Kidney epithelial cell (primary cell): ENCODE data around the gene CHST3. TPM values are rescaled to one million over a fixed set of nuclear protein-coding genes. Genes with fewer than 3 reads are reported as not detected.

ENCODE experiments used
- DNase-seq: peaks from one replicate; pipeline ENCODE4 v3.0.0-alpha.2; 2010; ENCODE audit warnings: low read depth
- H3K27me3 ChIP-seq: 2 replicates; pipeline ENCODE4 v1.6.0; 2011; ENCODE audit warnings: low read length; ENCODE audit not compliant: control insufficient read depth, insufficient read depth
- H3K36me3 ChIP-seq: 2 replicates; pipeline ENCODE4 v1.5.1; 2011; ENCODE audit warnings: low read length; ENCODE audit not compliant: control insufficient read depth, insufficient read depth
- H3K4me3 ChIP-seq: 2 replicates; pipeline ENCODE4 v1.5.1; 2011; ENCODE audit warnings: low read depth, mild to moderate bottlenecking, control low read depth, low read length
- CTCF ChIP-seq: IDR thresholded peaks from 2 replicates; pipeline ENCODE4 v1.5.1; 2011; ENCODE audit warnings: mild to moderate bottlenecking, moderate library complexity, low read length, control low read depth, inconsistent platforms; ENCODE audit not compliant: insufficient read depth, poor library complexity, severe bottlenecking
- total RNA-seq: library from RNA; depleted of rRNA; stranded (reverse); fragments of >200 nt; gene quantifications from 2 replicates; pipeline ENCODE4 v1.2.3, GENCODE V29; 2015

Gene CHST3
- total RNA-seq, 1 donor from 2014 or later, result 48.6 TPM

DNA sequence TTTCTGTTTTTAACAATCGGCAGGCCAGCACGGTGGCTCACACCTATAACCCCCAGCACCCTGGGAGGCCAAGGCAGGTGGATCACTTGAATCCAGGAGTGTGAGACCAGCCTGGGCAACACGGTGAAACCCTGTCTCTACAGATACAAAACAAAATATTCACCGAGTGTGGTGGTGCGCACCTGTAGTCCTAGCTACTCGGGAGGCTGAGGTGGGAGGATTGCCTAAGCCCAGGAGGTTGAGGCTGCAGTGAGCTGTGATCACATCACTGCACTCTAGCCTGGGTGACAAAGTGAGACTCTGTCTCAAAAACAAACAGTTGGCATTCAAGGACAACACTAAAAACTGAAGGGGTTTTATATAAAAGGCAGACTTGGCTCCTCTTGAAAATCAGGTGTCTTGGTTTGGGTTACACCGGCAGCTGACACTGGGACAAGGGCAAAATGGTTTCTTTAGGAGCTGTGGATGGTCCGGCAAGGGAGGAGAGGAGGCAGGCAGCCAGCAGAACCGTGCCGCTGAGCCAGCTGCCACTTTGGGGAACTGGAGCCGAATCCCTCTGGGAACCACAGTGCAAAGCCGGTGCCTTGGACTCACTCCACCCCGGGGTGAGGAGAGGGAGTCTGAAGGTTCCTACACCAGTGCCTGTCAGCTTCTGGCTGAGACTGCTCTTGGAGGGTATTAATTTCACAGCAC is 52.6 kb downstream of the CHST3 start:
- DNase-seq, result no peak

DNA sequence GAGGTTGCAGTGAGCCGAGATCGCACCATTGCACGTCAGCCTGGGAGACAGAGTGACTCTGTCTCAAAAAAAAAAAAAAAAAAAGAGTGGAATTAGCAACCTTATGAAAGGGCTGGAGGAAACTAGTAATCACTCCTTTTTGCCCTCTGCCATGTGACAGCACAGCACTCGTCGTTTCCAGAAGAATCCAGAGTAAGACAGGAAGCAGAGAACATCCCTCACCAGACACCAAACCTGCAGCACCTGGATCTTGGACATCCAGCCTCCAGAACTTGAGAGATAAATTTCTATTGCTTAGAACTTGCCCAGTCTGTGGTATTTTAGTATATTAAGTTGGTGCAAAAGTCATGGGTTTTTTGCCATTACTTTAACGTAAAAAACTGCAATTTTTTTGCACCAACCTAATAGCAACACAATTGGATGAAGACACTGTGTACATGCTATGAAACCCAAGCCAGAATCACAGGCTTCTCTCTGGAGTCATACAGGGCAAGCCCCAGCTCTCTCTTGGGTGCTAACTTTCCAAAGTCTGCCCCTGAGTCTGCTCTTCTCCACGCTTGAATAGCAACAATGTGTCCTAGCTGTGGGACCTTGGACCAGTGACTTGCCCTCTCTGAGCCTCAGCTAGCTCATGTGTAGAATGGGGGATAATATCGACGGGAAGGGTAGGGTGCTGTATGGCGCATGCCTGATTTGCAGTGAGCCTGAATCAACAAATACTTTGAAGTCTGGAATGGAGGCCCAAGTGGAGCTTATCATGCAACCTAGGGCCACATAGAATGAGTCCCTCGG is 55.1 kb downstream of the CHST3 start:
- no peaks in the 10 kb centered on the region for H3K36me3 ChIP-seq
- no peak for DNase-seq
- H3K4me3 ChIP-seq, result no peak overlapping the region
- H3K27me3 ChIP-seq, result no peaks in the 10 kb centered on the region
- no peak for TF ChIP-seq CTCF

More for the DNA sequence above, 52.6 kb downstream of the CHST3 start:
- TF ChIP-seq CTCF, result no peak
- no peaks in the 10 kb centered on the region for H3K36me3 ChIP-seq
- H3K27me3 ChIP-seq, result no peaks in the 10 kb centered on the region
- no peak overlapping the region for H3K4me3 ChIP-seq

- H3K4me3 ChIP-seq, result no peak overlapping the region
These were observed 57.0 kb downstream of the CHST3 start for GRCh38 chr10:72020914-72021809.

GRCh38 chr10:72022228-72022627 is 58.0 kb downstream of the CHST3 start:
- H3K4me3 ChIP-seq, result no peak overlapping the region
- TF ChIP-seq CTCF, result no peak
- no peak for DNase-seq

More at GRCh38 chr10:72020914-72021809, 57.0 kb downstream of the CHST3 start:
- Histone ChIP-seq H3K27me3 (no peaks in the 10 kb centered on the region), H3K36me3 (no peaks in the 10 kb centered on the region)
- no peak for DNase-seq
- no peak for TF ChIP-seq CTCF

DNA sequence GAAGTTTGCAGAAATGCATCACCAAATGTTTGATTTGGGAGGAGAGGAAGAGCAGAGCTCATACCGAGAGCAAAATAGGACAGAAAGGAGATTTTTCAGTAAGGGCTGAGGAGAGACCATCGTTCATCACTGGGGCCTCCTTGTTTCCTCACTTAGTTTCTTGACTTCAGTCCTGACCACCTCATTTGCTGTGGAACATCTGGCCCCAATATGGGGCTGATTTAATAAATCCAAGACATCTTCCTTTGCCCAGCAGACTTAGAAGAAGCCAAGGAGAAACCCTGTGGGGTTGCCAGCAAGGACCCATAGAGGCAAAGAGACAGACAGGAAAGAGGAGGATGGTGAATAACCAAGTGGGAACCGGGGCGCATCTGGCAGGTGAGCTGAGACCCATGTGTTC is 60.4 kb downstream of the CHST3 start:
- no peak for DNase-seq
- Histone ChIP-seq H3K27me3 (no peaks in the 10 kb centered on the region), H3K4me3 (no peak overlapping the region), H3K36me3 (no peaks in the 10 kb centered on the region)
- TF ChIP-seq CTCF, result no peak

More at GRCh38 chr10:72022228-72022627, 58.0 kb downstream of the CHST3 start:
- Histone ChIP-seq H3K27me3 (no peaks in the 10 kb centered on the region), H3K36me3 (no peaks in the 10 kb centered on the region)
